Thoracic aorta (tissue), 2 donors: Measurements from ENCODE around the gene SPOCK2. TPM values are rescaled to one million over a fixed set of nuclear protein-coding genes. Genes with fewer than 3 reads are reported as not detected.

Experiments
- ATAC-seq: fragments of 150-250 bp; one replicate; pipeline ENCODE4 v1.8.0; 2017; ENCODE audit warnings: low read depth; ENCODE audit not compliant: insufficient number of reproducible peaks, low FRiP score
- DNase-seq: peaks from one replicate; pipeline ENCODE4 v3.0.0-alpha.2; 2020; ENCODE audit warnings: low spot score
- H3K27ac ChIP-seq, 2 donors: fragments of 200-600 bp; sonication (generic); 1 replicate in 1 of 2; 2 replicates in 1 of 2; pipeline ENCODE4 v1.5.1; 2016; ENCODE audit warnings: mild to moderate bottlenecking in 2 of 2, moderate library complexity in 2 of 2
- H3K27me3 ChIP-seq: fragments of 200-600 bp; sonication (generic); replicated peaks from 2 replicates; pipeline ENCODE4 v1.6.0; 2016; ENCODE audit warnings: mild to moderate bottlenecking; ENCODE audit not compliant: insufficient read depth
- H3K36me3 ChIP-seq: fragments of 200-600 bp; sonication (generic); one replicate; pipeline ENCODE4 v1.5.1; 2016
- H3K4me1 ChIP-seq, 2 donors: fragments of 200-600 bp; sonication (generic); 1 replicate in 1 of 2; 2 replicates in 1 of 2; pipeline versions ENCODE4 v1.5.1 to v1.6.0; 2016; ENCODE audit warnings: low read depth in 2 of 2, mild to moderate bottlenecking in 1 of 2; ENCODE audit not compliant: control insufficient read depth in 1 of 2
- H3K4me3 ChIP-seq: fragments of 200-600 bp; sonication (generic); 2 replicates; pipeline ENCODE4 v1.5.1; 2016; ENCODE audit warnings: mild to moderate bottlenecking
- H3K9me3 ChIP-seq: fragments of 200-600 bp; sonication (generic); 2 replicates; pipeline ENCODE4 v1.5.1; 2016
- total RNA-seq, 2 donors: library from RNA; depleted of rRNA; stranded (reverse); fragments of >200 nt; gene quantifications; one replicate each; pipeline versions ENCODE4 v1.1.0 to v1.2.3, GENCODE V29; 2016
- TF ChIP-seq, protein P1 (sequence below): fragments of 200-600 bp; sonication (generic); IDR thresholded peaks from one replicate; pipeline ENCODE4 v1.5.1; 2019; ENCODE audit warnings: antibody characterized with exemption

SPOCK2 gene
- total RNA-seq, 2 donors from 2014 or later, result 3.5 to 13.8 TPM

DNA sequence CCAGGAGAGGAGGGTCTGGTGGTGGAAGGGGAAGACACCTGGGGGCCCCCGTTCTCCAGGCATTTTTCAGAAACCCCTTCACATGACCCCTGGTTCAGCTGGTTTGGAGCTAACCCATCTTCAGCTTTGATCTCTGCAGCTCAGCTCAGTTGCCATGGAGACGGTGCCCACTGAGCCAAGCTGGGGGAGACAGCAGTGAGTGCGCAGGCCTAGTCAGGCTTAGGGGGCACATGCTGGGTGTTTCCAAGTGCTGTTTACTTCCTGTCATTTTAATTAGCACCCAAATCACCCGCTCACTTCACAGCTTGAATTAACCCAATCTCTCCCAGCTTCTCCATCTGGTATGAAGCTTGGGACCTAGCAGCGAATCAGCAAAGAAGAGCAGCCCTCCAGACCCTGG lies 9.0 kb downstream of the SPOCK2 start:
- ATAC-seq (no peak), DNase-seq (no peak)
- no peaks in the 10 kb centered on the region for H3K27me3 ChIP-seq
- H3K27ac ChIP-seq, result no peak overlapping the region
- no peaks in the 10 kb centered on the region for H3K4me1 ChIP-seq
- no peaks in the 10 kb centered on the region for H3K9me3 ChIP-seq
- TF ChIP-seq, protein P1, sequence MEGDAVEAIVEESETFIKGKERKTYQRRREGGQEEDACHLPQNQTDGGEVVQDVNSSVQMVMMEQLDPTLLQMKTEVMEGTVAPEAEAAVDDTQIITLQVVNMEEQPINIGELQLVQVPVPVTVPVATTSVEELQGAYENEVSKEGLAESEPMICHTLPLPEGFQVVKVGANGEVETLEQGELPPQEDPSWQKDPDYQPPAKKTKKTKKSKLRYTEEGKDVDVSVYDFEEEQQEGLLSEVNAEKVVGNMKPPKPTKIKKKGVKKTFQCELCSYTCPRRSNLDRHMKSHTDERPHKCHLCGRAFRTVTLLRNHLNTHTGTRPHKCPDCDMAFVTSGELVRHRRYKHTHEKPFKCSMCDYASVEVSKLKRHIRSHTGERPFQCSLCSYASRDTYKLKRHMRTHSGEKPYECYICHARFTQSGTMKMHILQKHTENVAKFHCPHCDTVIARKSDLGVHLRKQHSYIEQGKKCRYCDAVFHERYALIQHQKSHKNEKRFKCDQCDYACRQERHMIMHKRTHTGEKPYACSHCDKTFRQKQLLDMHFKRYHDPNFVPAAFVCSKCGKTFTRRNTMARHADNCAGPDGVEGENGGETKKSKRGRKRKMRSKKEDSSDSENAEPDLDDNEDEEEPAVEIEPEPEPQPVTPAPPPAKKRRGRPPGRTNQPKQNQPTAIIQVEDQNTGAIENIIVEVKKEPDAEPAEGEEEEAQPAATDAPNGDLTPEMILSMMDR, result no peak
- no peaks in the 10 kb centered on the region for H3K36me3 ChIP-seq
- no peak overlapping the region for H3K4me3 ChIP-seq

DNA sequence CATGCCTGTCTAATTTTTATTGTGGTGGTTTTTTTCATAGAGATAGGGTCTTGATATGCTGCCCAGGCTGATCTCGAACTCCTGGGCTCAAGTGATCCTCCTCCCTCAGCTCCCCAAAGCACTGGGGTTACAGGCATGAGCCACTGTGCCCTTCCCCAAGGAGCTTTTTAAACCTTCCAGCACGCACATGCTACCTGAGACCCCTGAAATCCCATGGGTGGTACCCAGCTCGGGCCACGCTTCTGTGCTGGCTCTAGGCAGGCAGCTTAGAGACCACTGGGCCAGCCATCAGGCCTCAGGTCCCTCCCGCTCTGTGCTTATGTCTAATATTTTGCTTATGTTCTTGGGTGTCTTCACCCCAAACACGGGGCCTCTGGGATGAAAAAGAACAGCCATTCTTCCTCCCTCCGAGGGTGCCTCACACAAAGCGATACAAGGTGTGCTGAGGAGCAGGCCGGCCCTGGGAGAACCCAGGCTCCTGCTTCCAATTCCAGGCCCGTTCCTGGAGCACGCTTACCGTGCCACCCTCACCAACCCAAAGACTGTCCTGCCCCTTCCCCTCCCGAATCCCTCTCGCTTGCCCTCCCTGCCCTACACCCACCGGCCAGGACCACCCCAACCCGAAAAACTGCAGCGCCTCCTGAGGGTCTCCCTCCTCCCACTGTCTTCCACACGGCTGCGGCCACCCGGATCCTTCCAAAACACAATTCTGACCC lies 10.9 kb downstream of the SPOCK2 start:
- ATAC-seq, result no peak
- DNase-seq, result no peak
- no peaks in the 10 kb centered on the region for H3K36me3 ChIP-seq

DNA sequence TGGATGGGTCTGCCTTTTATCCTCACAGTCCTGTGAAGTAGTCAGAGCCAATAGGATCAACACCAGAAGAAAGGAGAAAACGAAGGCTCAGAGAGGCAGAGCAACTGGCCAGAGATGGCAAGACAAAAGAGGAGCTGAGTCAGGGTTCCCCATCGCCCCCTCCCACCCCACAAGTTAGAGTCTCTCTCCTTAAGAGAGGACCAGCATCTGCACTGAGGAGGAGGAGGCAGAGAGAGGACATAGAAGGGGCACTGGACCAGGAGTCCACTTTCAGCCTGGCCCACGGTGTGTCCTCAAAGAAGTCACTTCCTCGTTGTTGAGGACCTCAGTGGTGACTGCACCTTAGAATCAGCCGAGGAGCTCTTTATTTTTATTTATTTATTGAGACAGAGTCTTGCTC lies 11.6 kb downstream of the SPOCK2 start:
- no peaks in the 10 kb centered on the region for H3K9me3 ChIP-seq
- DNase-seq (no peak), ATAC-seq (no peak)
- no peak overlapping the region for H3K4me3 ChIP-seq
- no peak overlapping the region for H3K27ac ChIP-seq
- H3K4me1 ChIP-seq, result no peaks in the 10 kb centered on the region
- H3K36me3 ChIP-seq, result no peaks in the 10 kb centered on the region
- H3K27me3 ChIP-seq, result no peaks in the 10 kb centered on the region
- TF ChIP-seq, protein P1, result no peak

More for the DNA sequence above, 10.9 kb downstream of the SPOCK2 start:
- no peaks in the 10 kb centered on the region for H3K4me1 ChIP-seq
- no peaks in the 10 kb centered on the region for H3K27me3 ChIP-seq
- no peak overlapping the region for H3K27ac ChIP-seq
- TF ChIP-seq, protein P1, result no peak
- H3K4me3 ChIP-seq, result no peak overlapping the region
- no peaks in the 10 kb centered on the region for H3K9me3 ChIP-seq

DNA sequence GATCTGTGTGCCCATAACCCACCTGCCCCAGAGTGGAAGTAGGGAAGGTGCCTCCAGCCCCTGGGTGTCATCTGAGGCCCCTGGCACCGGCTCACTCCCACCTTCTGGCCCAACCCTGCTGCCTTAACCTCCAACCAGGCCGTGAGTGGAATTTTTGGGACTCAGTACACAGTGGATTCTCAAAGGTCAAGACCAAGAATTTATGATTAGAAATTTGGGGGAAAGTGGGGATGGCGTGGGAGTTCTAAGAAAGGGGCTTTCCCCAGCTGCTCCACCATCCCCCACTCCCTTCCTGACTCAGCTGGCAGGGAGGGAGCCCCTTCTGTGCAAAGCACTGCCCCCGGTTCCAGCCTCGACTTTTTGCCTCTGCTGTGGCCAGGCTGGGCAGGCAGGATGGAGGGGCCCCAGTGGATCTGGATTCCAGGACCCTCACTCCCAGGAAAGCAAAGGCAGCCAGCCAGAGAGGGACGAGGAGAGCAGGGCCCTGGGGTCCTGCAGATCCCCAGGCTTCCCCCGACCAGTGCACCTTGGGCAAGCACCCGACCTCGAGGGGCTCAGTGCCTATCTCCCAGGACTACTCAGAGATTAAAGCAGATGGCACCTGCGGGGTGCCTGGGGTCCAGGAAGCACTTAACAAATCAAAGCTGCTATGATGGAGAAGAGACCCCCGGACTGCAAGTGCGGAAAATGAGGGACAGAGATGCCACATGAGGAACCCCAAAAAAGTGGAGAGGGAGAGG lies 12.8 kb downstream of the SPOCK2 start:
- ATAC-seq (no peak), DNase-seq (no peak)
- Histone ChIP-seq H3K36me3 (no peaks in the 10 kb centered on the region), H3K27ac (no peak overlapping the region), H3K9me3 (no peaks in the 10 kb centered on the region), H3K4me3 (no peak overlapping the region), H3K27me3 (no peaks in the 10 kb centered on the region), H3K4me1 (no peaks in the 10 kb centered on the region)
- TF ChIP-seq, protein P1, result no peak

DNA sequence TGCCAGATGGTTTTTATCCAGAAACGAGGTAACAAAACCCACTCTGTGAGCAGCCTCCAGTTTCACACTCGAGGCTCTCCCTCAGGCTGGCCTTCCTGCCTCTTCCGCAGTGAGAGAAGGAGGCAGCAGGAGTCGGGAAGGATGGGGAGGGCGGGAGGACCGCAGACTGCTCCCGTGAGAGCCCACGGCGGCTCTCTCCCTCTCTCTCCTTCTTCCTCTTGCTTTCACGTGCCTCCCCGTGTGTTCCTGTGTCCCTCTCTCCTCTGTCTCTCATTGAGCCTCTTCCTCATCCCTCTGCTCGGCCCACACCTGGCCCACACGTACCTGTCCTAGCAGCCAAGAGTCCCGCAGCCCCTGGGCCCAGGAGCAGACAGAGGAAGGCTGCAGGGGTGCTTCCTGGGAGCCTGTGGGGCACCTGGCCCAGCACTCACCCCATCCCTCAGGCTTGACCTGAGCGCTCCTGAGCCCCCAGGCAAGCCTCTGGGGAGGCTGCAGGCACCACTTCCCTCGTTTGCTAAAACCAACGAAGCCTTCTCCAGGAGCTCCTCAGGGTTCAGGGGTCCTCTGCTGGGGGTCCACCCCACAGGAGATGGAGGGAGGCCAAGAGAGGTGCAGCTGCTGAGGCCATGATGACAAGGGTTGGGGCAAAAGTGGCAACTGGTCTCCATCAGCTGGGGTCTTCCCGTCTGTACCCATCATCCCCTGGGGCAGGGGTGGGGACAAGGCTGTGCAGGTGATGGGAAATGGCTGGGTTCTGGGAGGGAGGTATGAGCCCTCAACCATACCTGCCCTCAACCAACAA lies 13.6 kb downstream of the SPOCK2 start:
- no peaks in the 10 kb centered on the region for H3K4me1 ChIP-seq
- no peaks in the 10 kb centered on the region for H3K27me3 ChIP-seq
- no peaks in the 10 kb centered on the region for H3K9me3 ChIP-seq
- TF ChIP-seq, protein P1, result no peak
- no peak overlapping the region for H3K27ac ChIP-seq
- no peak overlapping the region for H3K4me3 ChIP-seq
- no peak for DNase-seq
- H3K36me3 ChIP-seq, result no peaks in the 10 kb centered on the region
- no peak for ATAC-seq
